Liver (tissue), 9 donors: ENCODE data around the gene SORBS2. TPM values are rescaled to one million over a fixed set of nuclear protein-coding genes. Genes with fewer than 3 reads are reported as not detected.

Experiments used
- DNase-seq: peaks from one replicate; pipeline ENCODE4 v3.0.0-alpha.2; 2017; ENCODE audit warnings: low spot score
- H3K27ac ChIP-seq, 2 donors: one replicate each; pipeline ENCODE4 v1.7.0; 2013; ENCODE audit warnings: inconsistent platforms in 2 of 2, low read length in 2 of 2, control low read depth in 1 of 2, low read depth in 1 of 2, mild to moderate bottlenecking in 1 of 2
- H3K27me3 ChIP-seq, 4 donors: one replicate each; pipeline versions ENCODE4 v1.6.1 to v1.7.0; 2013; ENCODE audit warnings: low read length in 3 of 4, inconsistent platforms in 1 of 4, mild to moderate bottlenecking in 1 of 4, moderate library complexity in 1 of 4; ENCODE audit not compliant: control insufficient read depth in 4 of 4, insufficient read depth in 4 of 4
- H3K36me3 ChIP-seq, 4 donors: one replicate each; pipeline versions ENCODE4 v1.6.1 to v1.7.0; 2013; ENCODE audit warnings: low read length in 3 of 4, mild to moderate bottlenecking in 3 of 4, low read depth in 1 of 4, moderate library complexity in 1 of 4; ENCODE audit not compliant: control insufficient read depth in 4 of 4, insufficient read depth in 3 of 4
- H3K4me1 ChIP-seq, 4 donors: one replicate each; pipeline versions ENCODE4 v1.6.1 to v1.7.0; 2013; ENCODE audit warnings: low read length in 3 of 4, mild to moderate bottlenecking in 3 of 4, moderate library complexity in 1 of 4; ENCODE audit not compliant: control insufficient read depth in 4 of 4, insufficient read depth in 4 of 4
- H3K4me3 ChIP-seq, 3 donors: one replicate each; pipeline versions ENCODE4 v1.6.1 to v1.7.0; 2013; ENCODE audit warnings: low read length in 3 of 3, control low read depth in 1 of 3, low read depth in 1 of 3, mild to moderate bottlenecking in 1 of 3
- H3K9ac ChIP-seq, 2 donors: one replicate each; pipeline ENCODE4 v1.7.0; 2013; ENCODE audit warnings: low read length in 2 of 2, mild to moderate bottlenecking in 2 of 2, moderate library complexity in 2 of 2, control low read depth in 1 of 2, low read depth in 1 of 2
- H3K9me3 ChIP-seq, 4 donors: one replicate each; pipeline versions ENCODE4 v1.6.1 to v1.7.0; 2013; ENCODE audit warnings: low read length in 3 of 4; ENCODE audit not compliant: control insufficient read depth in 4 of 4
- EGR1 ChIP-seq, 2 donors: IDR thresholded peaks; 2 replicates each; pipeline ENCODE4 v1.6.1; 2016 to 2018; ENCODE audit warnings: antibody characterized with exemption in 2 of 2, low read depth in 2 of 2
- FOXA2 ChIP-seq: IDR thresholded peaks from 2 replicates; pipeline ENCODE4 v1.6.1; 2016; ENCODE audit warnings: antibody characterized with exemption
- GABPA ChIP-seq, 2 donors: IDR thresholded peaks in 1 of 2; conservative IDR thresholded peaks in 1 of 2; 2 replicates each; pipeline ENCODE4 v1.6.1; 2016; ENCODE audit warnings: antibody characterized with exemption in 2 of 2, mild to moderate bottlenecking in 1 of 2, moderate library complexity in 1 of 2
- HNF4A ChIP-seq, 2 donors: conservative IDR thresholded peaks; 2 replicates each; pipeline ENCODE4 v1.6.1; 2016; ENCODE audit warnings: antibody characterized with exemption in 2 of 2, mild to moderate bottlenecking in 2 of 2
- HNF4G ChIP-seq: IDR thresholded peaks from 2 replicates; pipeline ENCODE4 v1.6.1; 2016; ENCODE audit warnings: antibody characterized with exemption
- JUND ChIP-seq, 2 donors: IDR thresholded peaks; 2 replicates each; pipeline ENCODE4 v1.6.1; 2016; ENCODE audit warnings: antibody characterized with exemption in 2 of 2
- NR2F2 ChIP-seq: IDR thresholded peaks from 2 replicates; pipeline ENCODE4 v1.6.1; 2016; ENCODE audit warnings: antibody characterized with exemption
- RAD21 ChIP-seq, 2 donors: IDR thresholded peaks; 2 replicates each; pipeline ENCODE4 v1.6.1; 2016; ENCODE audit warnings: antibody characterized with exemption in 2 of 2, mild to moderate bottlenecking in 2 of 2
- RXRA ChIP-seq, 2 donors: IDR thresholded peaks; 2 replicates each; pipeline ENCODE4 v1.6.1; 2017 to 2018; ENCODE audit warnings: antibody characterized with exemption in 2 of 2, mild to moderate bottlenecking in 1 of 2
- SP1 ChIP-seq: IDR thresholded peaks from 2 replicates; pipeline ENCODE4 v1.6.1; 2018; ENCODE audit warnings: antibody characterized with exemption, mild to moderate bottlenecking
- TAF1 ChIP-seq: conservative IDR thresholded peaks from 2 replicates; pipeline ENCODE4 v1.6.1; 2016; ENCODE audit warnings: antibody characterized with exemption, mild to moderate bottlenecking
- YY1 ChIP-seq: IDR thresholded peaks from 2 replicates; pipeline ENCODE4 v1.6.1; 2016; ENCODE audit warnings: antibody characterized with exemption, mild to moderate bottlenecking
- whole genome bisulfite sequencing: extraction: QIAGEN DNeasy Blood & Tissue Kit; methylation state at CpG from one replicate; pipeline ENCODE4 v1.1.7; 2013; 5-methylcytosine and 5-hydroxymethylcytosine counted together
- polyA plus RNA-seq, 2 donors: library from polyadenylated mRNA; stranded (reverse) in 1 of 2; unstranded in 1 of 2; fragments of 200-250 nt in 1 of 2; fragments of >200 nt in 1 of 2; fragmentation: Nextera tagmentation in 1 of 2; extraction: Ambion mirVana in 1 of 2; gene quantifications; one replicate each; pipeline versions ENCODE4 v1.2.1 to v1.2.3, GENCODE V29; 2013 to 2015
- total RNA-seq, 2 donors: library from RNA; depleted of rRNA; stranded (reverse); fragments of >200 nt; gene quantifications; one replicate each; pipeline ENCODE4 v1.2.3, GENCODE V29; 2014
- TF ChIP-seq, protein P1 (sequence below): IDR thresholded peaks from 2 replicates; pipeline ENCODE4 v1.6.1; 2016; ENCODE audit warnings: antibody characterized with exemption
- TF ChIP-seq, protein P2 (sequence below): IDR thresholded peaks from 2 replicates; pipeline ENCODE4 v1.6.1; 2016; ENCODE audit warnings: antibody characterized with exemption
- TF ChIP-seq, protein P3 (sequence below): IDR thresholded peaks from 2 replicates; pipeline ENCODE4 v1.6.1; 2016; ENCODE audit warnings: antibody characterized with exemption
- TF ChIP-seq, protein P4 (sequence below): fragments of 150-350 bp; IDR thresholded peaks from 2 replicates; pipeline ENCODE4 v1.5.1; 2017; ENCODE audit warnings: improper control_type of control experiment, low read depth, low read length; ENCODE audit not compliant: missing input control
- TF ChIP-seq, protein P5 (sequence below): IDR thresholded peaks from 2 replicates; pipeline ENCODE4 v1.6.1; 2016; ENCODE audit warnings: antibody characterized with exemption, mild to moderate bottlenecking
- donor health status: healthy.
- donor health status: healthy.
- donor health status: healthy.
- donor health status: healthy.
- donor health status: healthy.

SORBS2 gene
- total and polyA plus RNA-seq, 4 donors = 23.3 to 136 (median 59.6) TPM

DNA sequence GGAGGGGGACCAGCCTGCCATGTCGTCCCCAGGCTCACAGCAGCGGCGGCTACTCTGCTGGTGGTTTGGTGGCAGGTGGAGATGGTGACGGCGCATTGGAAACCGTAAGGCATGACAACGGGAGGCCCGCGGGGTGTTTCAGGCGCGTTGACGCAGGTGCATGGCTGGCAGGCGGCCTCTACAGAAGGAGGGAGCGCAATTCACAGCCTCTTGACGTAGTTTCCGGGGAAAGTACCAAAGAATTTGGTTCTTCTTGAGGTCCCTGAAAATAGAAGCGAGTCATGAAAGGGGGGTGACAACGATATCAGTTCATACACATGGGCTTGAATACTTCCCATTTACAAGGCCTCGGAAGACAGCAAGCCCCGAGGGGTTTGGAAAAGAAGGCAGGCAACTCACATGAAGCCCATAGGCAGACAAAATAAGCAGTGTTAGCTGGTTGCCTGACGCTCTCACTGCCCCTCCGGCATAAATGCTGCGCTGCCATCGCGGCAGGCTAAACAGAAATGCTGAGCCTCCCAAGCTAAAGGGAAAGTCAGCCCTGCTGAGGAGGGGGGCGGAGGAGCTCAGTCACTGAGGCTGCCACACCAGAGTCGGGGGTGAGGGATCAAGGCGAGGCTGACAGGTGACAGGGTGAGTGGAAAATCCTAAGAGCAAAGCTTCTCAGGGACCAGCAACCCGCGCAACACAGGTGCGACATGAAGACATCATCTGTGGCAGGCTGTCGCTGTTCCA, 224.4 kb downstream of the SORBS2 start:
- no peak overlapping the region for H3K4me3 ChIP-seq
- no peak overlapping the region for H3K27ac ChIP-seq
- no peak overlapping the region for H3K9ac ChIP-seq

DNA sequence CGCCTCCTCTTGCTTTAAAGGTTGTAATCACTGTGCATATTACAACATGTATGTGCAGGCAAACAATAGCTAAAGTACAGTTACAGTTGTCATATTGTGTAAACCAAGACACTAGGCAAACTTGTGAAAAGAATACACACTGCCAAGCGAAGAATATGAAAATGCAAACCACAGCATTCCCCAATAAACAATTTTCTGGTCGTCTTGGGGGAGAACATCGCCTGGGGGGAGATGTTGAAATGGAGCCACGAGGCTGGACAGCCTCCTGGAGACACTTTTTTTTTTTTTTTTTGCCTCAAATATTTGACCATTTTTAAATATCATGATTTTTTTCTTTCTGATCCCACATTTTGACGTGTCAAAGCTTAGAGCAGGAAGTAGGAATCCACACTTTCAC, 225.0 kb downstream of the SORBS2 start:
- Histone ChIP-seq H3K9me3 (no peaks in the 10 kb centered on the region), H3K4me1 (peaks cover 0 to 9% (median under 1%) of the 10 kb centered on the region in 4 donors), H3K27ac (no peak overlapping the region), H3K36me3 (peaks cover 0 to 21% (median 8%) of the 10 kb centered on the region in 4 donors), H3K4me3 (no peak overlapping the region), H3K27me3 (no peaks in the 10 kb centered on the region), H3K9ac (no peak overlapping the region)
- 78% methylated on average over 6 of the region's 6 CpGs for WGBS
- DNase-seq = no peak
- TF ChIP-seq, protein P1, sequence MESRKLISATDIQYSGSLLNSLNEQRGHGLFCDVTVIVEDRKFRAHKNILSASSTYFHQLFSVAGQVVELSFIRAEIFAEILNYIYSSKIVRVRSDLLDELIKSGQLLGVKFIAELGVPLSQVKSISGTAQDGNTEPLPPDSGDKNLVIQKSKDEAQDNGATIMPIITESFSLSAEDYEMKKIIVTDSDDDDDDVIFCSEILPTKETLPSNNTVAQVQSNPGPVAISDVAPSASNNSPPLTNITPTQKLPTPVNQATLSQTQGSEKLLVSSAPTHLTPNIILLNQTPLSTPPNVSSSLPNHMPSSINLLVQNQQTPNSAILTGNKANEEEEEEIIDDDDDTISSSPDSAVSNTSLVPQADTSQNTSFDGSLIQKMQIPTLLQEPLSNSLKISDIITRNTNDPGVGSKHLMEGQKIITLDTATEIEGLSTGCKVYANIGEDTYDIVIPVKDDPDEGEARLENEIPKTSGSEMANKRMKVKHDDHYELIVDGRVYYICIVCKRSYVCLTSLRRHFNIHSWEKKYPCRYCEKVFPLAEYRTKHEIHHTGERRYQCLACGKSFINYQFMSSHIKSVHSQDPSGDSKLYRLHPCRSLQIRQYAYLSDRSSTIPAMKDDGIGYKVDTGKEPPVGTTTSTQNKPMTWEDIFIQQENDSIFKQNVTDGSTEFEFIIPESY = no peak
- no peak for TF ChIP-seq YY1
- TF ChIP-seq EGR1 (IDR thresholded peaks at IDR 0.05; ENCODE audit: low read depth in 2 of 2) = no peak
- no peak for TF ChIP-seq GABPA (IDR thresholded peaks at IDR 0.05 in 1 of 2, conservative IDR thresholded peaks at IDR 0.05 in 1 of 2)
- TF ChIP-seq RAD21 (IDR thresholded peaks at IDR 0.05) = no peak
- TF ChIP-seq HNF4A (conservative IDR thresholded peaks at IDR 0.05) = no peak
- no peak for TF ChIP-seq SP1
- no peak for TF ChIP-seq RXRA (IDR thresholded peaks at IDR 0.05)
- TF ChIP-seq, protein P2, sequence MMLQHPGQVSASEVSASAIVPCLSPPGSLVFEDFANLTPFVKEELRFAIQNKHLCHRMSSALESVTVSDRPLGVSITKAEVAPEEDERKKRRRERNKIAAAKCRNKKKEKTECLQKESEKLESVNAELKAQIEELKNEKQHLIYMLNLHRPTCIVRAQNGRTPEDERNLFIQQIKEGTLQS = no peak
- no peak for TF ChIP-seq JUND (IDR thresholded peaks at IDR 0.05)
- TF ChIP-seq, protein P3, sequence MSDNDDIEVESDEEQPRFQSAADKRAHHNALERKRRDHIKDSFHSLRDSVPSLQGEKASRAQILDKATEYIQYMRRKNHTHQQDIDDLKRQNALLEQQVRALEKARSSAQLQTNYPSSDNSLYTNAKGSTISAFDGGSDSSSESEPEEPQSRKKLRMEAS = no peak
- no peak for TF ChIP-seq HNF4G

More for the DNA sequence above, 224.4 kb downstream of the SORBS2 start:
- no peak for DNase-seq
- Histone ChIP-seq H3K36me3 (peaks cover 0 to 21% (median 8%) of the 10 kb centered on the region in 4 donors), H3K9me3 (no peaks in the 10 kb centered on the region), H3K27me3 (no peaks in the 10 kb centered on the region), H3K4me1 (peaks cover 0 to 10% (median 2%) of the 10 kb centered on the region in 4 donors)
- TF ChIP-seq FOXA2 (no peak), TAF1 (no peak), RAD21 (IDR thresholded peaks at IDR 0.05) (no peak), NR2F2 (no peak), GABPA (IDR thresholded peaks at IDR 0.05 in 1 of 2, conservative IDR thresholded peaks at IDR 0.05 in 1 of 2) (no peak), SP1 (no peak), JUND (IDR thresholded peaks at IDR 0.05) (no peak)
- TF ChIP-seq, protein P4, sequence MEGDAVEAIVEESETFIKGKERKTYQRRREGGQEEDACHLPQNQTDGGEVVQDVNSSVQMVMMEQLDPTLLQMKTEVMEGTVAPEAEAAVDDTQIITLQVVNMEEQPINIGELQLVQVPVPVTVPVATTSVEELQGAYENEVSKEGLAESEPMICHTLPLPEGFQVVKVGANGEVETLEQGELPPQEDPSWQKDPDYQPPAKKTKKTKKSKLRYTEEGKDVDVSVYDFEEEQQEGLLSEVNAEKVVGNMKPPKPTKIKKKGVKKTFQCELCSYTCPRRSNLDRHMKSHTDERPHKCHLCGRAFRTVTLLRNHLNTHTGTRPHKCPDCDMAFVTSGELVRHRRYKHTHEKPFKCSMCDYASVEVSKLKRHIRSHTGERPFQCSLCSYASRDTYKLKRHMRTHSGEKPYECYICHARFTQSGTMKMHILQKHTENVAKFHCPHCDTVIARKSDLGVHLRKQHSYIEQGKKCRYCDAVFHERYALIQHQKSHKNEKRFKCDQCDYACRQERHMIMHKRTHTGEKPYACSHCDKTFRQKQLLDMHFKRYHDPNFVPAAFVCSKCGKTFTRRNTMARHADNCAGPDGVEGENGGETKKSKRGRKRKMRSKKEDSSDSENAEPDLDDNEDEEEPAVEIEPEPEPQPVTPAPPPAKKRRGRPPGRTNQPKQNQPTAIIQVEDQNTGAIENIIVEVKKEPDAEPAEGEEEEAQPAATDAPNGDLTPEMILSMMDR = no peak
- TF ChIP-seq, protein P5, sequence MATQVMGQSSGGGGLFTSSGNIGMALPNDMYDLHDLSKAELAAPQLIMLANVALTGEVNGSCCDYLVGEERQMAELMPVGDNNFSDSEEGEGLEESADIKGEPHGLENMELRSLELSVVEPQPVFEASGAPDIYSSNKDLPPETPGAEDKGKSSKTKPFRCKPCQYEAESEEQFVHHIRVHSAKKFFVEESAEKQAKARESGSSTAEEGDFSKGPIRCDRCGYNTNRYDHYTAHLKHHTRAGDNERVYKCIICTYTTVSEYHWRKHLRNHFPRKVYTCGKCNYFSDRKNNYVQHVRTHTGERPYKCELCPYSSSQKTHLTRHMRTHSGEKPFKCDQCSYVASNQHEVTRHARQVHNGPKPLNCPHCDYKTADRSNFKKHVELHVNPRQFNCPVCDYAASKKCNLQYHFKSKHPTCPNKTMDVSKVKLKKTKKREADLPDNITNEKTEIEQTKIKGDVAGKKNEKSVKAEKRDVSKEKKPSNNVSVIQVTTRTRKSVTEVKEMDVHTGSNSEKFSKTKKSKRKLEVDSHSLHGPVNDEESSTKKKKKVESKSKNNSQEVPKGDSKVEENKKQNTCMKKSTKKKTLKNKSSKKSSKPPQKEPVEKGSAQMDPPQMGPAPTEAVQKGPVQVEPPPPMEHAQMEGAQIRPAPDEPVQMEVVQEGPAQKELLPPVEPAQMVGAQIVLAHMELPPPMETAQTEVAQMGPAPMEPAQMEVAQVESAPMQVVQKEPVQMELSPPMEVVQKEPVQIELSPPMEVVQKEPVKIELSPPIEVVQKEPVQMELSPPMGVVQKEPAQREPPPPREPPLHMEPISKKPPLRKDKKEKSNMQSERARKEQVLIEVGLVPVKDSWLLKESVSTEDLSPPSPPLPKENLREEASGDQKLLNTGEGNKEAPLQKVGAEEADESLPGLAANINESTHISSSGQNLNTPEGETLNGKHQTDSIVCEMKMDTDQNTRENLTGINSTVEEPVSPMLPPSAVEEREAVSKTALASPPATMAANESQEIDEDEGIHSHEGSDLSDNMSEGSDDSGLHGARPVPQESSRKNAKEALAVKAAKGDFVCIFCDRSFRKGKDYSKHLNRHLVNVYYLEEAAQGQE = no peak
- TF ChIP-seq, protein P1 = no peak
- TF ChIP-seq, protein P2 = no peak
- 73% methylated on average over 32 of the region's 32 CpGs for WGBS
